NCI-H1436 treated with DMSO at 0.1 percent for 48 hours (cell line): Measurements from ENCODE around the gene BTG4.

Source experiments
- DNase-seq: peaks from one replicate; lab custom pipeline; 2025; lab: John Stamatoyannopoulos, UW

The BTG4 gene

DNA sequence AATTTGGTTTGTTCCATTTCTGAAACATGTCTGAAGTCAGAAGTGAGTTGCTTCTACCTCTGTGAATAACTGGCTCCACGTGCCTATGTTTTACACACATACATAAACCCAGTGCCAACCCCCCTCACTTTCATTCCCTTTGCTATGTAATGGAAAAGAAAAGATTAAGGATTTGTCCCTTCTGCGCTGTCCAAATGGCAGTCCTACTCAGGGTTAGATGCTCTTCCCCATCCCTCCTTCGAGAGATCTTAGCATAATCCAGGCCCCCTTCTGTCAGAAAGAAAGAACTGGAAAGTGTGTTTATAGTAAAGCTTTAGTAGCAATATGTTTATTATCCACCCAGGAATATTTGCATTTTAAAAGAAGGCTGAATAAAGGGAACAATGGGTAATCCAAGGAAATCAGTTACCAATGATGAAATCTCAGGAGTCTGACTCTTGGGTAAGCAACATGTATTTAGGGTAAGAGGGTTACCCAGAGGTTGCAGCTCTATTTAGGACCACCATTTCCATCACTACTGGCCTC lies 25.2 kb upstream of the BTG4 start:
- DNase-seq, result no peak

DNA sequence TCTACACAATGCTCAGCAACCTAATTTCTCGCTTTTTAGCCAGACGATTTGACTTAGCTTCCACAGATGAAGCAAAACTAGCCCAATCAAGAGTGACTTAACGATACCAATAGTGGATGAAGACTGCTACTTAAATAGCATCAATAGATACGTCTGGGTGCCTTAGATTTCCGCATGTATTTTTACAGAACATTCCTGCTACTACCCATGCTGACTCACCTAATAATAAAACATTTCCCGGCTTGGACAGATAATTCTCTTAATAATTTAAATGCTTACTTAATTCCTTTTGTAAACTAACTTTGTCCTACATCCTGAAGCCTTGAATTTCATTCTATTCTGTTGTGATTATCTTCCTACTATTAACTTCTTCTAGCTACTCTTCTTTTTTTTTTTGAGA lies 23.1 kb upstream of the BTG4 start:
- no peak for DNase-seq

DNA sequence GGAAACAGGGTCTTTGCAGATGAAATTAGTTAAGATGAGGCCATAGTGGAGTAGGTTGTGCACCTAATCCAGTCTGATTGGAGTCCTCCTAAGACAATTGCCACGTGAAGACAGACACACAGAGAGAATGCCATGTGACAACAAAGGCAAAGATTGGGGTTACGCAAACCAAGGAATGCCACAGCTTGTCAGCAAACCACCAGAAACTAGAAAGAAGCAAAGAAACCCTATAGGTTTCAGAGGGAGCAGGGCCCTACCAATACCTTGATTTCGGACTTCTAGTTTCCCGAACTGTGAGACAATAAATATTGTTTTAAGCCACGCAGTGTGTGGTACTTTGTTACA lies 20.2 kb upstream of the BTG4 start:
- no peak for DNase-seq

DNA sequence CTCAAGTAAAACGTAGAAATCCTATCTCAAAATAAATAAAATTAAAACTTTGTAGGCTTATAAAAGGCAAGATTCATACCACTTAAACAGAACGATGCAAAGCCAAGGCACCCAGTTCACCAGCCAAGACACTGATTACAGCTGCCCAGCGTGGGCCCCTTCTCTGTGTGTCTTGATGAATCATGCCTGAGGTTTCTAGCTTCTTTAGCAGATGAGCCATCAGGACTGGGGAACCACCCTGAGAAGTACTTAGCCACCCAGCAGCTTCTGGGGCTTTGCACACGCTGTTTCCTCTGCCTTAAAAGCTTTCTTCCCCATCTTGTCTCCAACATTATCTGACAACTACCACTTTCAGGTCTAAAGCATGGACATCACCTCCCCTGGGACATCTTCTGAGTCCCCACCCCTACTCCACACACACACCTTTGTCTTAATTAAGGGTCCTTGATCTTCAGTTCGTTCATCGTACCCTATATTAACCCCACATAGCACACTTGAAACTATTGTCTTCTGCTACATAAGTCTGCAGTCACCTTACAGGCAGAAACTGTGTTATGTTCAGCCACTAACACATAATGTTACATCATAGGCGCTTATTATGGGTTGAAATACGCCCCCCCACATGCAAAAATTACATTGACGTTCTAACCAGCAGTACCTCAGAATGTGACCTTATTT lies 19.6 kb upstream of the BTG4 start:
- DNase-seq, result no peak

DNA sequence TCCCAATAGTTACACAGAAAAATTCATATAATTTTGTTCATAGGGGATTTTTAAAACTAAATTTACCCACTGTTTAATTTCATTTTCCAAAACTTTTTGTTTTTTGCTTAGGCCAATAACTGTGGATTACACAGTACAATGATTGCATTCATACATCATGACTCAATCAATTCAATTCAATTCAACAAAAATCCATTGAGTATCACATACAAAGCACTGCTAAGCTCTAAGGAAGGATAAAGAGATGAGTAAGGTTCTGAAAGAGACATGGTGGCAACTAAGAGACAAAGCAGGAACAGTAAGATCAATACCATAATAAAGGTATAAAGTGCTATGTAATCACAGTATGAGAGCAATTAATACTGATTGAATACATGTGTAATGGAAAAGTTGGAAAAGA lies 18.9 kb upstream of the BTG4 start:
- DNase-seq, result no peak

DNA sequence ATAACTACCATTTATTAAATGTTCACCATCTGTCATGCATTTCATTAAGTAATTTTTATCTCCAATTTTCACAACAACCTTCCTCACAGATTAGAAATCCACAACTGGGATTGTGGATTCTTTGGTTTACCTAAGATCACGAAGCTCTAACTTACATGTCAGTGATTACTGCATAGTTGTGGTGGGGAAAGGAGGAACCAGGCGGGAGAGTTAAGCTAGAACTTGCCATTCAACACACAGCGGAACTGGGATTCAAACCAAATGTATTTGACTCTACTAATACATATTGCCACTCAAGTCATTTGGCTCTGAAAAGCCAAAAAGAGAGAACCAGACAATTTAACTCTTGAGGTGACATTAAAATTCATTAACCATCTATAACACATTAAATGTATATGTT lies 17.9 kb upstream of the BTG4 start:
- DNase-seq, result no peak

DNA sequence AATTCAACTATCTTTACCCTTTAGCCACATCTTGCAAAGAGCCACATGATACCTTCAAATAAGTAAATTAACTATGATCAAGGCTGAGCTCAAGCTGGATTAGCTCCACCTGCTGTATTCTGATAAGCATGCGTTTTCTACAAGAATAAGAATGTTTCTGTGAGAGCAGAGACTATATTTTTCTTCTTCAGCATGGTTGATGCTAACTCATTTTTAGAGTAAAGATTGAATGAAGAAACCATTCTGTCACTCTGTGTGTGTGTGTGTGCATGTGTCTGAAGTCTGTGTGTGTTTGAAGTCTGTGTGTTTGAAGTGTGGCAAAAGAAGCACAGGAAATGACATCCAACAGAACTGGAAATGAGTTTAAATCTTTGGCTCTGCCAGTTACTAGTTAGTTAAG lies 16.4 kb upstream of the BTG4 start:
- no peak for DNase-seq

DNA sequence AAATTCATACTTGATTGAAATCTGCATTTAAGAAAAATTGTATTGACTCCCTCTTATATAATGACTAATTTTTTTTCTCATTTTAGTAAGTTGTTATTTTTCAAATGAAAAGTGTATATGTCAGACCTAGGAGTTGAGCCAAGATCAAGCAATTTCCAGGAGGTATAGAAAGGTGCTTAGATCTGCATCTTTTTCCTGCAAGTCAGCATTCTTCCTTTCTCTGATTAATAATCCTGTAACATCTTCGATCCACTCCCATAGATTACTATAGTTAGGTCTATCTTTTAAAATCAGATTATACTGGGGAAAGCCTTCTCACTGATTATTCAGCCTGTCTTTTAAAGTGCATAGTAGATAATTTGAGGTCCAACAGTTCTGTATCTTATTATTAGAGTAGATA lies 15.1 kb upstream of the BTG4 start:
- DNase-seq, result no peak

DNA sequence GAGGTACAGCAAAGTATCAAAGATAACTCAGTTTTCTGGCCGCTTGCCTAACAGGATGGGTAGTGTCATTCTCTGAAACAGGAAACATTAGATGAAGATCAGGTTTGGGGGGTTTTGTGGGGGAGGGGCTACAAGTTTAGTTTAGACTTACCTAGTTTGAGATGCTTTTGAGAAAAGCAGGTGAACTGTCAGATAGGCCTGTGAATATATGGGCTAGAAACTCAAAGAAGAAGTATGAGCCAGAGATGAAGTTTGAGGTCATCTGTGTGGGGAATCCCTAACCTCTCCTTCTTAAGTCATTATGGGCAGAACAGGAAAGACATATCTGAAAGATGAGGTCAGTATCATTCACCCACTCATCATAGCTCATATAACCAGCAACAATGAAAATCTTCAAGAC lies 14.3 kb upstream of the BTG4 start:
- DNase-seq, result no peak

DNA sequence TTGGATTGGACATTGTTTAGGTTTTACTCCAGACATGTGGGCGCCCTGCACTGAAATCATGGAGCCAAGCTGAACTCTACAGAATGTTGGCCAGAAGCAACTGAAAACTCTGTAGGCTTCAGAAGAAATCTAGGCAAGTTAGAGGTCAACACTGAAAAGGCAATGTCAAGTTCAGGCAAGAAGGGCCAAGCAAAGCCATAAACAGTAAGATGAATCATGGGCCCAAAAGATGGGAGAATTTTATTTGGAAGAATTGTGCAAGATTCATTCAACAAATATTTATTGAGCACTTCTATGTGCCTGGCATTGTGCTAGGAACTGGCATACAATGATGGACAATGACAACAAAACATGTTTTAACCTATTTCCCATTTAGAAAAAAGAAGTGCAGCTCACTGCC lies 13.3 kb upstream of the BTG4 start:
- DNase-seq, result no peak

DNA sequence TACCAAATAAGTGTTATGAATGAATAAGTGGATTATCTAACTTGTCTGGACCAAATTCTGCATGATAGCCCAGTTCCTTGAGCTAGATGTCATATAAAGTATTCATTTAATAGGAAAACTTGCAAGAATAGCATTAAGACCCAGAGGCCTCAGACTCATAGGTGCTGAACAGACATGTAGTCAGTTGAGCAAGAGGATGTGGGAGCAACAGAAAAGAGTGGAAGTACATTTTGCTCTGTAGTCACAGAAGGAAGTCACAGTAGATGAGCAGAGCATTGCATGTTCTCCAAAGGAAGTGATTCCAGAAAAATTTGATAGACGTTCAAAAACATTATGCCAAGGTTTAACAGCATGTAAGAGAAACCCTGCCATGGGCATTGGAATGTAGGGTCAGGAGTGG lies 11.9 kb upstream of the BTG4 start:
- no peak for DNase-seq

DNA sequence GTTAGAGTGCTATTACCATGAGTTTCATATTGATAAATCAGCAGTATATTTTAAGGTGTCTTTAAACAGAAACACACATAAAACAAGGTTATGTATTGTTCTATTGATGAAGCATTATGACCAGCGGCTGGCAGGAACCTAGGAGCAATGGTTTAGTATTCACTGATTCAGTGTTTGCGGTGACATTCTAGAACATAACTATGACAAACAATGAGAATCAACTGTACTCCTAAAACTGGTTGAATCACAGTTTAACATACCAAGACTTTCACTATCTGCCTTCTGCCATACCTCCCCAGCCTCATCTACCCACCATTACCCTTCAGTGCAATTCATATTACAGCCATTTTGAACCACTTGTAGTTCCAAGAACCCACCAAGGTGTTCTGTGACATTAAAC lies 11.2 kb upstream of the BTG4 start:
- DNase-seq, result no peak

DNA sequence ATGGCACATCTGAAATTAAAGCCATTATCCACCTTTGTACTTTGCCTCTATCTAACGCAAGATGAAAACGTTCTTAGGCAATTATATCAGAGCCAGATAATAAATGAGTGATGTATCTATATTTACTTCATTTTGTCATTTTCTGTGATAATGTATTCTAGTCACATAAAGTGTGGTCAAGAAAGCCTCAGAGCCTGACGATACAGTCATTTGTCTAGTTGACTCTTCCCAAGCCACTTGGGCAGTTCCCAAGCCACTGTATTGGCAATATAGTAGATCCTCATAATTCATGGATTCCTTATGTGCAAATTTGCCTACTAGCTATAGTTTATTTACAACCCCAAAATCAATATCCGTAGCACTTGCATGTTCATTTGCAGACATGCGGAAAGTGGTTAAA lies 10.2 kb upstream of the BTG4 start:
- no peak for DNase-seq

DNA sequence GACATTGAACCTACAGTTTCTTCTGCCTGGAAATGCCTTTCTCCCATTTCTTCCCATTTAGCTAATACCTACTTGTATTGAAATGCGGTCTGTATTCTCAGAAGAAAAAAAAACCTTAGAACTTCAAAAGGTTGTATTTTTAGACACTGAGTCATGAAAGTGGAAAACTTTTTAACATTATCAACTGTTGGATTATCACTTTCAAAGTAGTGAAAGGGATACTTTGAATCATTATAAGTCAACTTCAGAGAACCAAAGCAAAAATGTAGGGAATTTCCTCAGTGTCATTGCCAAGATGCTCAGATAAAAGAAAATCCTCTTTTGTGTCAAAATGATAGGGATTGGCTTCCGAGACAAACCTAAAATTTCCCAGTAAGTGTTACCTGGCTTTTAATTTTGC lies 8.9 kb upstream of the BTG4 start:
- no peak for DNase-seq

DNA sequence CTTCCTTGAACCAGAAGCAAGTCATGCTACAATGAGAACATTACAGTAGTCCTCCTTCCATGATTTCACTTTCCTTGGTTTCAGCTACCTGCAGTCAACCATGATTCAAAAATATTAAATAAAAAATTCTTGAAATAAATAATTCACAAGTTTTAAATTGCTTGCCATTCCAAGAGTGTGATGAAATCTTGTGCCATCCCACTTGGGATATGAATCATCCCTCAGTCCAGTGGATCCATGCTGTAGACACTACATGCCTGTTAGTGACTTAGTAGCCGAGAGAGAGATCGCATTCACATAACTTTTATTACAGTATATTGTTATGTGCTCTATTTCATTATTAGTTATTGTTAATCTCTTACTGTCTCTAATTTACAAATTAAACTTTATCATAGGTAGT lies 8.4 kb upstream of the BTG4 start:
- no peak for DNase-seq

DNA sequence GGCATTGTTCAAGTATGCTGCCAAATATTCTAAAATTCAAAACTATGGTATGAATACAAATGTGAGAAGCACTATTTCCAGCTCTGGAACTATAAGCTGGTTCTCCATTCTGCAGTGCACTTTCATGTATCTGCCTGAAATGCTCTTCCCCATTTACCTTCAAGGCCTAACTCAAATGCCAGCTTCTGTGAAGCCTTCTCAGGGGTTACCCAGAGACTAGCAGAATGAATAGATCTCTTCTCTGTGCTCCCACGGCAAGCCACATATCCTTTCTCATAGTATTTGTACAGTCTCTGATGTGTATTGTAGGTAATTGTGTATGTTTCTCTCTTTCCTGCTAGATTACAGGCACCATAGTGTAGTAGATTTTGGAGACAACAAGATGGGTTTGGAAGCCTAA lies 6.5 kb upstream of the BTG4 start:
- no peak for DNase-seq

DNA sequence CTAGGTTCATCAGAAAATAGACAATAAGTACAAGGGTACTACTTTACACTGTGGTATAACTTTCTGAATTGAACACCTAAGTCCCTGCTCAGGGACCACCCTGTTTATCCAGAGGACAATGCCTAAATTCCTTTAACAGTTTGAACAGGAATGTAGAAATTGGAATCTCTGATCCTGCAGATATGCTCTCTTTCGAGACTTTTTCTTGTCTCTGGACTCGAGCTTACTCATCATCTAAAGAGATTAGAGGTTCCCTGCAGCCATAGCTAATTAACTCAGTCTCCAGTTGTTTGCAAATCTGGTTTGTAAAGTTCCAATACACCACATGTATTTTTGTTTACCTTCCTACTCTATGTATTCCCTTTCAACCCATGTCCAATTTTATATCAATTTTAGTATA lies 3.4 kb upstream of the BTG4 start:
- DNase-seq, result no peak

DNA sequence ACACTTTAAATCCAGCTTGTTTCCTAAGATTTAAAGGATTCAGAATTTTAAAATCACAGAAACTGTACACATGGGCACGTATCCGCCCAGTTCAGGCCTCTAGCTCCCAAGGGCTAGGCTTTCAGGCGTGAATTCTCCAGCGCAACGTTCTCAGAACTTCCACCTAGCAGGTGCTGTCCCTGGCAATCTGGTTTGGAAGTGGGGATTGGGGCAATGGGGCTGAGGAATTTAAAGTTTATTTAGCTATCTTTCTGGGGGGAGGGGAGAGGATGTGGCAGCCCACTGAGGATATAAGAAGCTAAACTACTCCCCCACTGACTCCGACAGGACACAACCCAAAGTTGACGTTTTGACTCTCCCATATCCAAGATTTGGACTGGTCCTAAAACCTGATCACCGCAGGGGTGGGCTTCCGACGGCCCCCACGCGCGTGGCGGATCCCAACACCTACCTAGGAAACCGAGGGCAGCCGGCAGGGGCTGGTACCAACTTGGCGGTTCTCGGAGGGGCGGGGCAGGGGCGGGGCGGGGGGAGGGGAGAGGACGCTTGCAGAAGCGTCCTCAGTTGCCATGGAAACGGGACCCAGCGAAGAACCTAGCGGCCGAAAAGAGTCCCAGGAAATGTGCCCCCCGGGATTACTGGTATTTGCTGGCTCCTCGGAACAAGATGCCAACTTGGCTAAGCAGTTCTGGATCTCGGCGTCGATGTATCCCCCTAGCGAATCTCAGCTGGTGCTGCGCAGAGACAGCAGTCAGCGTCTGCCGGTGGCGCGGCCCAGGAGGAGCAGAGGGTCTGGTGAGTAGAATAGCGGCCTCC lies 2.2 kb upstream of the BTG4 start, which contains the start of gene HOATZ:
Gene HOATZ (plus strand): TSS at position 563 of the 816 bp plus-strand sequence. CDS start 7 bp downstream, at position 570.
- no peak for DNase-seq

DNA sequence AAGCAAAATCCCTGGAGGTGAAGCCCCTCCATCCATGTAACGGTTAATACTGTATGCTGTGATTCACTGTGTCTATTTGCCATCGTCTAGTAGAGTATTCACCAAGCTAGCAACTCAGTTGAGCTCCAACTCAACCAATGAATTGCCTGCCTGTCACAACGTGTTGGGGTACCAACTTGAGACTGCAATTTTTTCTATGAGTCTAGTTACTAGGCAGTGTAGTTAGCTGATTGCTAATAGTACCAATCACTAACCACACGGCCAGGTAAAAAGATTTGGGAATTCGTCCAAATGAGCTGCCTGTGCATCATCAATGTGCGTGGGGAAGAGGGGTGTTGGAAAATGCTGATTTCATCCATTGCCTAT lies 1.0 kb upstream of the BTG4 start:
- DNase-seq, result no peak

DNA sequence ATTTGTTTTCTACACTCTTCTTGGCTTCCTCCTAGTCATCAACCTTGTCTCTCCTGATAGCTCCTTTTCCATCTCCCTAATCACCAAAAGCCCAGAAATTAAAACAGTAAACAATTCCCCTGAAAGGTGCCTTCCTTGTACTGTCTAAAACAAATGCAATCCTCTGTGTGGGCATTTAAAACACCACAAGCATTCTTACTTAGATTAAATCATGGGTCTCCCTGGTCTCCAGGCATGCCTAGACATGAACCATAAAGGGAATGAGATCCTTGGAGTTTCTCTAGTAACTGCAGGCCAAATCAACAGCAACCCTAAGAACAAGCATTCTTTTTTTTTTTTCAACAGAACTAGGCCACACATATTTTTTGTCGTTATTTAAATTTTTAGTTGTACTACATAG lies 1.9 kb downstream of the BTG4 start:
- no peak for DNase-seq

DNA sequence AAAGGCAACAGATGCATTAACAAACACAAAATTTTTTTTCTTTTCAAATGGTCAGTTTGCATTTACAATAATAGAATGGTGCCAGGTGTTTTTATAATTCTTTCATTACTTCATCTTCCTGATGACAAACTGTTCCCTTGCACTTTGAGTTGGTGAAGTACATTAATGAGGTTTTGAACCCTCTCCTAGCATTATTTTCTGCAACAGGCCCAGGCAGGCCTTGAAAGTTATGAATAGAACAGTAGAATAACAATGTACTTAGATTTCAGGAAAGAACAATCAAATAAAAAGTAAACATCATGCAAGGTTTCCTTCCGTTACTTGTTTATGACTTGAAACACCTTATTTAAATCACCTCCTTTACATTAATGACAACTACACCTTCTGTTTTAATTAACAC lies 9.6 kb downstream of the BTG4 start:
- DNase-seq, result no peak

DNA sequence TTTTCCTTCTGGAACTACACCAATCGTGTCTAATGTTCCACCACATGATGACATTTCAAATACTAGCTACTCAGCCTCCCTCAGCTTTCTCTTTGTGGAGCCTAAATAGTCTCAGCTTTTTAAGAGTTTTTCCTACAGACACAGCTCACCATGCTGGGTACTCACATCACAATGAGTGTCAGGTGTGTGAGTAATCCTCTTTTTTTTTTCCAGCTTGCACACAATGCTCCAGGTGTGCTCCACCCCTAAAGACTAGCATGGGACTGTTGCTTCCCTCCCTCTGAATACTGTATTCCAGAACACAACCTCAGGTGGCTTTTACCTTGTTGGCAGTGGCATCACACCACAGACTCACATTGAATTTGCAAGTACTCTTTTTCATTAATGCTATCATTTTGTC lies 11.7 kb downstream of the BTG4 start:
- DNase-seq, result no peak

DNA sequence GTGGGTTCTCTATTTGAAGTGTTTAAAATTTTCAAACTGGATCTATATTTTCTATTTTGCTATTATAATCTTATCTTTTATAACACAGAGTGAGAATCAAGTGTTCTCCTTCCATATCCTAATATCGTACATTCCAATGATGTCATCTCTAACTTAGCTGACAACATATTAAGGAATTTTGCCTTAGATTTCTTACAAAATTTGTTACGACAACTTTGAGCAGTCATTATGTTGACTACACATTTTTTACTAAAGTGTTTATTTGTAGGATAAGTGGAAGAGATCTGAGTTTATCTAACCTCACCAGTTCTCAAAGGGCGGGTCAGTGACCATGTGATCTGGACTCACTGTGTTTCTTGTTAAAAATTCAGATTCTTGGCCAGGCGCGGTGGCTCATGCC lies 12.7 kb downstream of the BTG4 start:
- no peak for DNase-seq

DNA sequence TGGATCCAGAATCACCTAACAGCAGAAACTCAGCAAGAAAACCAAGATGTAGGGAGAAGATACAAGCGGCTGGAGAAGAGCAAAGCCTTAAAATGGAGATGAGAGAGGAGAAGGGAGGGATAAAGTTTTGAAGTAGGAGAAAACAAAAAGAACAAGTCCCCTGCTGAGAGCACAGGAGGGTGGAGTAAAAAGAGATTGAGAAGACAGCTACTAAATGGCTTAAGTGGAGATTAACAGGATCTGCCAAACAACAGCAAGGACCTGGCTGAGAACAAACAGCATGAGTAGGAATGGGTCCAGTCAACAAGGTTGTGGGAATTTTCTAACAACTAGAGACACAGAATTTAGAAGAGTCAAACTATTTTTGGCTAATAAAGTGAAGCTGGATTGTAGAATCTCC lies 18.1 kb downstream of the BTG4 start:
- DNase-seq, result no peak
